GM23338 (cell line): ENCODE results near the gene ASCL5.

Source experiments
- CREB1 ChIP-seq: fragments of 250-450 bp; sonication (Bioruptor Pico); IDR thresholded peaks from 2 replicates; pipeline ENCODE4 v1.5.0; 2020; ENCODE audit warnings: low read depth, mild to moderate bottlenecking, moderate library complexity
- CTCF ChIP-seq, 2 experiments: fragments of 200-600 bp in 1 of 2; sonication (generic) in 1 of 2; conservative IDR thresholded peaks; 2 replicates each; pipeline versions ENCODE4 v1.5.1 to v1.6.1; 2016 to 2017; ENCODE audit warnings: antibody characterized with exemption in 2 of 2, low read depth in 2 of 2, mild to moderate bottlenecking in 2 of 2, moderate library complexity in 1 of 2
- ETS1 ChIP-seq: IDR thresholded peaks from 2 replicates; pipeline ENCODE4 v1.6.1; 2016; ENCODE audit warnings: antibody characterized with exemption
- EZH2 ChIP-seq: fragments of 200-600 bp; sonication (generic); IDR thresholded peaks from one replicate; pipeline ENCODE4 v1.8.0; 2017; ENCODE audit warnings: antibody characterized with exemption, mild to moderate bottlenecking, low read depth; ENCODE audit not compliant: unreplicated experiment
- EZH2phosphoT487 ChIP-seq: fragments of 200-600 bp; sonication (generic); IDR thresholded peaks from one replicate; pipeline ENCODE4 v1.8.1; 2018; ENCODE audit warnings: antibody characterized with exemption; ENCODE audit not compliant: unreplicated experiment
- JUNB ChIP-seq: IDR thresholded peaks from one replicate; pipeline ENCODE4 v1.6.1; 2016; ENCODE audit warnings: antibody characterized with exemption; ENCODE audit not compliant: unreplicated experiment
- NANOG ChIP-seq: IDR thresholded peaks from 2 replicates; pipeline ENCODE4 v1.6.1; 2016; ENCODE audit warnings: antibody characterized with exemption, borderline replicate concordance
- POLR2AphosphoS5 ChIP-seq: IDR thresholded peaks from 2 replicates; pipeline ENCODE4 v1.6.1; 2016; ENCODE audit warnings: antibody characterized with exemption, low read depth
- REST ChIP-seq: IDR thresholded peaks from one replicate; pipeline ENCODE4 v1.6.1; 2018; ENCODE audit warnings: antibody characterized with exemption; ENCODE audit not compliant: unreplicated experiment
- STAT1 ChIP-seq: IDR thresholded peaks from one replicate; pipeline ENCODE4 v1.6.1; 2016; ENCODE audit warnings: antibody characterized with exemption; ENCODE audit not compliant: unreplicated experiment
- ZNF331 ChIP-seq: fragments of 250-450 bp; sonication (Bioruptor Pico); IDR thresholded peaks from 2 replicates; pipeline ENCODE4 v1.5.0; 2020; ENCODE audit warnings: low read depth, mild to moderate bottlenecking, moderate library complexity
- ZNF462 ChIP-seq: fragments of 250-450 bp; sonication (Bioruptor Pico); IDR thresholded peaks from 2 replicates; pipeline ENCODE4 v1.5.0; 2020; ENCODE audit warnings: mild to moderate bottlenecking, moderate library complexity

- no peak for TF ChIP-seq CTCF (conservative IDR thresholded peaks at IDR 0.05; ENCODE audit: low read depth in 2 of 2)
- no peak for TF ChIP-seq CREB1 (CRISPR knock-in tag)
- TF ChIP-seq POLR2AphosphoS5: no peak
- no peak for TF ChIP-seq ZNF331
- TF ChIP-seq EZH2phosphoT487: no peak
- no peak for TF ChIP-seq EZH2
- TF ChIP-seq REST: no peak
- TF ChIP-seq ETS1: no peak
- no peak for TF ChIP-seq JUNB
- no peak for TF ChIP-seq NANOG
- no peak for TF ChIP-seq STAT1
- no peak for TF ChIP-seq ZNF462 (CRISPR knock-in tag)
Observed at GRCh38 chr1:201144701-201145100, 17.7 kb upstream of the ASCL5 start.
